ENCODE measurements around the gene TPST1.

TPST1 gene

GRCh38 chr7:66238773-66239466 is 33.8 kb downstream of the TPST1 start:
- no peak for DNase-seq (ENCODE audit: low read depth)

- DNase-seq (ENCODE audit: low read depth): no peak
These were observed 34.3 kb downstream of the TPST1 start for GRCh38 chr7:66239467-66239856.

DNA sequence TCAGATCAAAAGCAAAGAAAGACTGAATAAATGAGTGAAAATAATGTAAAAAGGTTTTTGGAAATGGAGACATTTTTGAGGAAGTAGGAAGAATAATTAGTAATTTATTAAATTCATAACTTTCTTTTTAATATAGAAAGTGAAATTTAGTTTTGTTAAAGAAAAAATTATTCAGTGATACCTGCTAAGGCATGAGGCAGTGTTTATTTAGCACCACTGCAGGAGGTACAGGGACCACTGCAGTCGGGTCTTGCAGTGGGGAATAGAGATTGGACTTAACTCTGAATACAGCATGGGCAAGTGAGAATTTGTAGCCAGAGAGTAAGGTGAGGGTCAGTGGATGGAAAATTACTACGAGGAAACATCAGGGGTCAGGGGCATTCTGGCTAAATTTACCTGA is 39.9 kb downstream of the TPST1 start:
- no peak for DNase-seq (ENCODE audit: low read depth)

GRCh38 chr7:66246554-66247171 is 41.5 kb downstream of the TPST1 start:
- no peak for DNase-seq (ENCODE audit: low read depth)

DNA sequence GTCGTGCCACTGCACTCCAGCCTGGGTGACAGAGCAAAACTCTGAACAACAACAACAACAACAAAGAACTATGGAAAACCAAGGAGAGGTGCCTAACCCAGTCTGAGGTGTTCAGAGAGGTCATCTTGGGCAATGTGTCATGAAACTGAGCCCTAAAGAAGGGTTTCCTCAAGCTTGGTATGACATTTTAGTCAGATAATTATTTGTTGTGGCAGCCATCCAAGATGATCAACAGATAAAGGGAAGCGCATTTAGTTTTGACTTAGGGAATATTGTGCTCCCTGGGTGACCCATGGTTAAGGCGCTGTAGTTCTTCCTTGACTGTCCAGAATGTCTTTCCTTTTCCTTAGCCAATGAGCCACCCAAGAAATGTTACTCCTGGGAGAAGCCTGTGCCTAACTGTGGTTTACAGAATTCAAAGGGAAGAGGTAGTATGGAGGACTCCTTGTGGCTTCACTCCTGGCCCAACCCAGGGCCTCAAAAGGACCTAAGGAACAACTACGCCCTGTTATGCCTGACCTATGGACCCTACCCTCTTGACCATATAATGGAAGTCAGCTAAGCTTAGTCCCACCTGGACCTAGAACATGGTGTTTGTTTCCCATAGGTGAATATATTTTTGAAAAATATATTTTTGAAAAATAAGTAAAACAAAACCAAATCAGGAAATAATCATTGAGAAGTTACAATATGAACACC is 42.4 kb downstream of the TPST1 start:
- no peak for DNase-seq (ENCODE audit: low read depth)

DNA sequence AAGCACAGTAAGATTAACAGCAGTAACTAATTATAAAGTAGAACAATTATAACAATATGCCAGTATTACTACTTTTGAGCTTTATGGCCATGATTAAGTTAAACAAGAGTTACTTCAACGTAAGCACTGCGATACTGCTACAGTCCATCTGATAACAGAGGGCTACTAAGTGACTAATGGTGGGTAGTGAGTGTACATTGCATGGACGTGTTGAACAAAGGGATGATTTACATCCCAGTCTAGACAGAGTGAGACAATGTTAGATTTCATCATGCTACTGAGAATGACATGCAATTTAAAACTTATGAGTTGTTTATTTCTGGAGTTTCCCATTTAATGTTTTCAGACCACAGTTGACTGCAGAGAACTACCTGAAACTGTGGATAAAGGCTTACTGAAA is 45.6 kb downstream of the TPST1 start:
- no peak for DNase-seq (ENCODE audit: low read depth)

- DNase-seq (ENCODE audit: low read depth): no peak
These were observed 50.5 kb downstream of the TPST1 start for GRCh38 chr7:66255534-66256100.

DNA sequence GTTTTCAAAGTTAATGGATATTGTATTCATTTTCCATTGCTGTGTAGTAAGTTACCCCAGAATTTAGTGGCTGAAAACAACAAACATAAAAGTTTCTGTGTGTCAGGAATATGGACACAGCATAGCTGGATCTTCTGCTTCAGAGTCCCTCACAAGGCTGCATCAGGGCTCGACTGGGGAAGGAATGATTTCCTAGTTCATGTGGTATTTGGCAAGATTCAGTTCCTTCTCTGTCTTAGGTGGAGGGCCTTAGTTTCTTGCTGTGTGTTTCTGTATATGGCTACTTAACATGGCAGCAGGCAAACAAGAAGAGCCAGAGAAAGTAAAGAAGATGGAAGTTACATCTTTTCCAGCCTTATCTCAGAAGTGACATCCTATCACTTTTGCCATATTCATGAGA is 51.1 kb downstream of the TPST1 start:
- no peak for DNase-seq (ENCODE audit: low read depth)

DNA sequence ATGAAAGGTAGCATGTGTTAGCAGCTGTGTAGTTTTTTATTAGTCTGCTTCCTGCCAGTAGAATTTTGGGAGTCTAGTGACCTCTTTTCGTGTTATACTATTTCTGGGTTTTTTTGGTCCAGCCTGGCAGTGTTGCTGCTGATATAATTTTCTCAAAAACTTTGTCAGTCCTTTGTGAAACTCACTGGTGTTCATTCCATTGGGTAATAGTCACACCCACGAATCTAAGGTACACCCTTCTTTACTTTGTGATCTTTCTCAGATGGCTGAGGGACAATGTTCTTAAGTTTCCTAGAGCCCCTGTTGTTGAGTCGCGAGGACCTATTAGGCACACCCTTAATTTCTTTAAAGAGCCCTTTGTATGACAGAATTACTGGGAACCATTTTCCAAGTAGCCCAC is 52.3 kb downstream of the TPST1 start:
- no peak for DNase-seq (ENCODE audit: low read depth)

DNA sequence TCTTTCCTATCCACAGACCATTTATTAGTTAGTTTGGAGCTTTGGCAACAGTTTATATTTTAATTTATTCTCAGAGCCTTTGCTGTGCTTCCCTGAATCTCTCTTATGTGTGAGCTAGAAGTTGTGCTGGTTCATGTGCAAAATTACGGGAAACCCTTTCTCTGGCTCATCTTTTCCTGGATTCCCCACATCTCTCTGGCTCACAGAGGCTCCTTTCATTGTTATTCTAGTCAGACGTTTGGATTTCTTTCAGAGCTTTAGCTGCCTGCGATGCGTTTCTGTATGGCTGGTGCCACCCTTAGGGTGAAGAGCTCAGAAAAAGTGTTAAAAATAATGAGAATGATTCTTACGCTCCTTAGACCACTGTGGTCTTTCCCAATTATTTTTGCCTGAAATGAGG is 53.3 kb downstream of the TPST1 start:
- DNase-seq (ENCODE audit: low read depth): no peak

DNA sequence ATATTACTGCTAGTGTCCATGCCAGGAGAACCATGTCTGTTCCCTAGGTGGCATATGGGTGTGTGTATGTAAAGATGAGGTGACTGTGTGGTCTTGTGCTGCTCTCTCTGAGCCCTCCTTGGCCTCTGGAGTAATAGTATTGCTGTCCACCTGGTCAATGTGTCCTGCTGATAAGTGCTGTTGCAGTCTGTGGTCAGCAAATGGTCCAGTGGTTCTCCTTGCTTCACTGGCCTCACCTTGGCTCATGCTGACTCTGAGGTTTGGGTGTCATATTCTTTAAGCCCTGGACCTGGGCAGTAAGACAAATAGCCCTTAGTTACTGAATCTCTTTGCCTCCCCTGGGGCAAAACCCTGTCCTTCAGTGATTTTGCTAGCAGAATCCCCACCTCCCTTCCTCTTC is 56.8 kb downstream of the TPST1 start:
- no peak for DNase-seq (ENCODE audit: low read depth)

GRCh38 chr7:66263936-66264335 is 58.8 kb downstream of the TPST1 start:
- no peak for DNase-seq (ENCODE audit: low read depth)

DNA sequence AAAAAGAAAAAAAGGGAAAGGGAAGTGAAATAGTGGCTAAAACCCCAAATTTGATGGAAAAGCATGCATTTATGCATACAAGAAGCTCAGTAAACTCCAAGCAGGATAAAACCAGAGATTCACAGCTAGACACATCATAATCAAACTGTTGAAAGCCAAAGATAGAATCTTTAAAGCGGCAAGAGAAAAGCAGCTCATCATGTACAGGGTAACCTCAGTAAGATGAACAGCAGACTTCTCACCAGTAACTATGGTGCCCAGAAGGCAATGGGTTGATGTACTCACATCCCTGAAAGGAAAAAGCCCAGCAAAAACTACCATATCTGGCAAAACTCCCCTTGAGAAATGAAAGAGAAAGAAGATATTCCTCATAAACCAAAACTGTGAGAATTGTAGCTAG is 60.4 kb downstream of the TPST1 start:
- no peak for DNase-seq (ENCODE audit: low read depth)

DNA sequence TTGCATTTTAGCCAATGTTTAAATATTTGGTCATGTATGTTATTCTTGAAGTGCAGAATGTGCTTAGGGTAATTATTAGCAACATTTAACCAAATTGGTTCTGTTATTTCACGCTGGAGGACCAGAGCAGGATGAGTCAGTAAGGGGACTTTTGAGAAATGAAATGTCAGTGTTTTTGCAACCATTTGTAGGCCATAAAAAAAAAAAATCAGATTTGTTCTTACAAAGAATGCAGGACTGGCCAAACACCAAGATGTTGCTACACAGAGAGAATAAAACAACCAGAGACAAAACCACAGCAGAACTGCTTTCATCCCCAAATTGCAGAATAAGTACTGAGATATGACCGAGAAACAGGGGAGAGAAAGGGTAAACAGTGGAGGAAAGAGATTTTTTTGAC is 62.1 kb downstream of the TPST1 start:
- no peak for DNase-seq (ENCODE audit: low read depth)

DNA sequence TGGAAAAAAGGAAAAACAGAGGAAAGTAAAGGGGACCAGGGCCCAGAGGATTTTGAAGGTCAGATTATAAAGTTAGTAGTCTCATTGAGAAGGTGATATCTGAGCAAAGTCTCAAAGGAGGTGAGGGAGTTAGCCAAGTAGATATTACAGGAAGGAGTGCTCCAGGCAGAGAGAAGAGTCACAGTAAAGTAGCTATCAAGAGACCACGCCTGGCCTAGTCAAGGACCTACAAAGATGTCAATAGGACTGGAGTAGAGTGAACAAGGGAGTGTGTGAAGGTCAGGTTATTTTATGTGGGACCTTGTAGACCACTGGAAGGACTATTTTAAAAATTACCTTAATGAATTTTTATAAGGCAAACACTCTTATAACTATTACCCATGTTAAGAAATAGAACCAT is 64.8 kb downstream of the TPST1 start:
- DNase-seq (ENCODE audit: low read depth): no peak

DNA sequence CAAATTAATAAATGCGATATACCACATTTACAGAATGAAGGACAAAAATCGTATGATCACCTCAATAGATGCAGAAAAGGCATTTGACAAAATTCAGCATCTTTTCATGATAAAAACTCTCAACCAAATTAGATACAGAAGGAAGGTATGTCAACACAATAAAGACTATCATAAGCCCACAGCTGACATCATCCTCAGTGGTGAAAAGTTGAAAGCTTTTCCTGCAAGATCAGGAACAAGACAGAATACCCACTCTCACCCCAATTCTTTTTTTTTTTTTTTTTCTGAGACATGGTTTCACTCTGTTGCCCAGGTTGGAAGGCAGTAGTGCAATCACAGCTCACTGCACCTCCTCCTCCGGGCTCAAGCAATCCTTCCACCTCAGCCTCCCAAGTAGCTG is 67.2 kb downstream of the TPST1 start:
- no peak for DNase-seq (ENCODE audit: low read depth)

GRCh38 chr7:66276363-66276762 is 71.2 kb downstream of the TPST1 start:
- DNase-seq (ENCODE audit: low read depth): no peak

- no peak for DNase-seq (ENCODE audit: low read depth)
These were observed 72.4 kb downstream of the TPST1 start for GRCh38 chr7:66277492-66277891.

GRCh38 chr7:66279912-66280311 is 74.8 kb downstream of the TPST1 start:
- no peak for DNase-seq (ENCODE audit: low read depth)

GRCh38 chr7:66281678-66282590 is 76.8 kb downstream of the TPST1 start:
- DNase-seq (ENCODE audit: low read depth): no peak

DNA sequence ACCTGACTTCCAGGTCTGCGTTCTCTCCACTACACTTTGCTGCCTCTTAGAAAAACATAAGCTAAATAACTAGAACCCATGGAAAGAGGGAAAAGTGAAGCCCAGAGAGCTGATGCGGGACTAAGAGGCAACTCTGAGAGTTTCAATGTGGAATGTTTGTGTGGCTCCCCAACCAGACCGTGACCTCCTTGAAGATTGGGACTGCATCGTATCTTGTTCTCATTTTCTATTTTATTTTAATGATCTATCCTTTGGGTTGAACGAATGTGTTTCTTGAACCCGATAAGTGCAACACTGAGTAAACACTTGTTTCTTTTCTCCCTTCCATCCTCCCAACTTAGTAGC is 77.4 kb downstream of the TPST1 start:
- no peak for DNase-seq (ENCODE audit: low read depth)

Data from stimulated activated CD8-positive, alpha-beta memory T cell treated with anti-CD3 and anti-CD28 coated beads, Interleukin-15, amount 100 ng/mL, for 1 hour (primary cell).